Ovary (tissue), 9 donors: ENCODE measurements around the gene MYBPH. TPM values are rescaled to one million over a fixed set of nuclear protein-coding genes. Genes with fewer than 3 reads are reported as not detected.
A peak's percentile ranks its signal among the peaks of the same experiment; 100 is the strongest.

ENCODE experiments used
- DNase-seq, 5 donors: peaks; one replicate each; pipeline ENCODE4 v3.0.0-alpha.2; 2019 to 2020
- H3K27ac ChIP-seq, 2 donors: fragments of 200-600 bp; one replicate each; pipeline versions ENCODE4 v1.5.1 to v1.8.0; 2019 to 2022
- H3K27me3 ChIP-seq: fragments of 200-600 bp; one replicate; pipeline ENCODE4 v1.8.0; 2022
- H3K36me3 ChIP-seq: fragments of 200-600 bp; sonication (generic); one replicate; pipeline ENCODE4 v1.5.1; 2019
- H3K4me1 ChIP-seq: one replicate; pipeline ENCODE4 v1.8.1; 2013; ENCODE audit warnings: mild to moderate bottlenecking, moderate library complexity; ENCODE audit not compliant: insufficient read depth
- H3K4me3 ChIP-seq: fragments of 200-600 bp; sonication (generic); one replicate; pipeline ENCODE4 v1.5.1; 2017
- H3K9me3 ChIP-seq, 2 donors: fragments of 200-600 bp in 1 of 2; sonication (generic) in 1 of 2; one replicate each; pipeline versions ENCODE4 v1.5.1 to v1.8.1; 2013 to 2019; ENCODE audit warnings: mild to moderate bottlenecking in 1 of 2, moderate library complexity in 1 of 2
- EP300 ChIP-seq: sonication (generic); formaldehyde crosslinking; IDR thresholded peaks from one replicate; pipeline ENCODE4 v1.6.1; 2017; ENCODE audit warnings: antibody characterized with exemption
- POLR2A ChIP-seq: fragments of 450-650 bp; IDR thresholded peaks from one replicate; pipeline ENCODE4 v1.6.1; 2017; ENCODE audit warnings: antibody characterized with exemption, mild to moderate bottlenecking, moderate library complexity
- WGBS, 3 donors: extraction: QIAGEN DNeasy Blood & Tissue Kit in 1 of 3; methylation state at CpG; one replicate each; pipeline versions ENCODE4 v1.1.5 to v1.1.7; 2013 to 2017; 5-methylcytosine and 5-hydroxymethylcytosine counted together
- intact Hi-C, 4 donors: fragments of 100-400 bp; cut with DNase I; formaldehyde crosslinking; loops; one replicate each; pipeline versions ENCODE4 v1.11.0 to v1.15.1; 2022 to 2023
- polyA plus RNA-seq, 2 donors: library from polyadenylated mRNA; stranded (reverse); fragments of 200-250 nt in 1 of 2; fragments of 350-450 nt in 1 of 2; fragmentation: Illumina TruSeq in 1 of 2; extraction: RNeasy Lipid Tissue Mini Kit (QIAGEN cat#74804) in 1 of 2; gene quantifications; one replicate each; pipeline ENCODE4 v1.2.3, GENCODE V29; 2013 to 2014
- total RNA-seq, 7 donors: library from RNA; depleted of rRNA in 2 of 7; stranded (reverse); fragments of >200 nt in 2 of 7; fragmentation: NEBNext Ultra II Directional in 3 of 7; extraction: Animal tissue kit (Norgen Biotek cat#: 25700) in 3 of 7; gene quantifications; one replicate each; pipeline versions ENCODE4 v1.1.0 to v1.2.4, GENCODE V29; 2016 to 2023
- TF ChIP-seq, protein P1 (sequence below), 3 donors: fragments of 450-650 bp in 2 of 3; fragments of 200-600 bp in 1 of 3; IDR thresholded peaks; one replicate each; pipeline versions ENCODE4 v1.5.1 to v1.8.0; 2016 to 2022; ENCODE audit warnings: antibody characterized with exemption in 3 of 3, mild to moderate bottlenecking in 1 of 3
- donor health status: DM: no; HTN: no; CAD: no; lungs with moderate emphysema.
- donor health status: DM: no; HTN: no; CAD: no.
- donor health status: Bipolar disorder and iron deficiency.
- donor health status: DM: yes; HTN: yes; CAD: no.
- donor health status: DM: no; HTN: no; CAD: no.
- donor health status: DM: yes; HTN: yes; CAD: no.

The MYBPH gene
- total and polyA plus RNA-seq, 9 donors = 0.04 to 0.27 (median 0.17) TPM; not detected in 5

DNA sequence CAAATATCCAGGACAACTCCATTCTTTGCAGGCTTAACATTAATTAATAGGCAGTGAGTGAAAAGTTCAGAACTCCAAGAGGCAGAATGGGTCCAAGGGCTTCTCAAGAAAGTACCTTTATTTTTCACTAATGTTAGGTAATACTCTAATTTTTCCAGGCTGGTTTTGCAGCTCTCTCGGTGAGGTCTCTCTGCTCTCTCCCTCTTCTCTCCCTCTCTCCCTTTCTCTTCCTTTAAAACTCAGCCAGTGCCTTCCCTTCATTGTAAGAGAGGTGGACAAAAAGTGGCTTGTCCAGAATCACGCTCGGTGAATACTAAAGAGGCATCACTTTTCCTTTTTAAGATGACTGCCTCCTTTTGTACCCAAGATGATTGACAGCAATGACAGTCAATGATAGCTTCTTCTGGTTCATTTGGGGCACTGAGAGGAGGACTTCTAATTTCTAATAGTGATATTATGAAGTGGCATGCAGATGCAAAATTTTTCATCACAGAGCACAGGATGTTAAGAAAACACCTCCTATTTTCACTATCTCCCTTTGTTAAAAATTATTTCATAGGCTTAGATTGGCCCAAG is 12.2 kb upstream of the MYBPH start:
- WGBS, 3 donors = 82 to 92% (median 91%) methylated on average over 3 of the region's 3 CpGs
- TF ChIP-seq POLR2A (no peak), EP300 (no peak)
- TF ChIP-seq, protein P1, sequence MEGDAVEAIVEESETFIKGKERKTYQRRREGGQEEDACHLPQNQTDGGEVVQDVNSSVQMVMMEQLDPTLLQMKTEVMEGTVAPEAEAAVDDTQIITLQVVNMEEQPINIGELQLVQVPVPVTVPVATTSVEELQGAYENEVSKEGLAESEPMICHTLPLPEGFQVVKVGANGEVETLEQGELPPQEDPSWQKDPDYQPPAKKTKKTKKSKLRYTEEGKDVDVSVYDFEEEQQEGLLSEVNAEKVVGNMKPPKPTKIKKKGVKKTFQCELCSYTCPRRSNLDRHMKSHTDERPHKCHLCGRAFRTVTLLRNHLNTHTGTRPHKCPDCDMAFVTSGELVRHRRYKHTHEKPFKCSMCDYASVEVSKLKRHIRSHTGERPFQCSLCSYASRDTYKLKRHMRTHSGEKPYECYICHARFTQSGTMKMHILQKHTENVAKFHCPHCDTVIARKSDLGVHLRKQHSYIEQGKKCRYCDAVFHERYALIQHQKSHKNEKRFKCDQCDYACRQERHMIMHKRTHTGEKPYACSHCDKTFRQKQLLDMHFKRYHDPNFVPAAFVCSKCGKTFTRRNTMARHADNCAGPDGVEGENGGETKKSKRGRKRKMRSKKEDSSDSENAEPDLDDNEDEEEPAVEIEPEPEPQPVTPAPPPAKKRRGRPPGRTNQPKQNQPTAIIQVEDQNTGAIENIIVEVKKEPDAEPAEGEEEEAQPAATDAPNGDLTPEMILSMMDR (IDR thresholded peaks at IDR 0.05) = no peak
- Histone ChIP-seq H3K27me3 (no peaks in the 10 kb centered on the region), H3K4me3 (no peak overlapping the region), H3K27ac (no peak overlapping the region), H3K36me3 (no peaks in the 10 kb centered on the region), H3K9me3 (no peaks in the 10 kb centered on the region), H3K4me1 (peaks cover 3% of the 10 kb centered on the region)
- no peak for DNase-seq
- intact Hi-C loops = no loop called here

DNA sequence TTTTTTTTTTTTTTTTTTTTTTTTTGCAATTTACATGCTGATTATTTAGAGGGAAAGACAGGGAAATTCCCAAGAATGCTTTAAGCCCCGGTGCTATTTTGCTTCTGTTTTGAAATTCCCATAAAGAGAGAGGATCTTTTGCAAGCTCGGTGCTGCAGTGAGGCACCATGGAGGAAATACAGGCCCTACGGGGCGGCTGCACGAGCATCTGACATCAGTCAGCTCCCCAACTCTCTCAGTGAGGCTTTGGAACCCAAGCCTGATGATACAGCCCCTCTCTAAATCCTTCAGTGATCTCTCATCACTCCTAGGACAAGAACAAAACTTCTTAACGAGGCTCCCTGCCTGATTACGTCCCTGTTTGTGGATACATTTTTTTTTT is 11.7 kb upstream of the MYBPH start:
- Histone ChIP-seq H3K9me3 (no peaks in the 10 kb centered on the region), H3K4me3 (no peak overlapping the region), H3K27ac (no peak overlapping the region), H3K27me3 (no peaks in the 10 kb centered on the region), H3K36me3 (no peaks in the 10 kb centered on the region), H3K4me1 (peaks cover 3% of the 10 kb centered on the region)
- DNase-seq = no peak
- intact Hi-C loops = no loop called here
- 11 to 27% (median 22%) methylated on average over 7 of the region's 7 CpGs for WGBS, 3 donors
- TF ChIP-seq, protein P1 (IDR thresholded peaks at IDR 0.05) = no peak
- TF ChIP-seq EP300 (no peak), POLR2A (no peak)

DNA sequence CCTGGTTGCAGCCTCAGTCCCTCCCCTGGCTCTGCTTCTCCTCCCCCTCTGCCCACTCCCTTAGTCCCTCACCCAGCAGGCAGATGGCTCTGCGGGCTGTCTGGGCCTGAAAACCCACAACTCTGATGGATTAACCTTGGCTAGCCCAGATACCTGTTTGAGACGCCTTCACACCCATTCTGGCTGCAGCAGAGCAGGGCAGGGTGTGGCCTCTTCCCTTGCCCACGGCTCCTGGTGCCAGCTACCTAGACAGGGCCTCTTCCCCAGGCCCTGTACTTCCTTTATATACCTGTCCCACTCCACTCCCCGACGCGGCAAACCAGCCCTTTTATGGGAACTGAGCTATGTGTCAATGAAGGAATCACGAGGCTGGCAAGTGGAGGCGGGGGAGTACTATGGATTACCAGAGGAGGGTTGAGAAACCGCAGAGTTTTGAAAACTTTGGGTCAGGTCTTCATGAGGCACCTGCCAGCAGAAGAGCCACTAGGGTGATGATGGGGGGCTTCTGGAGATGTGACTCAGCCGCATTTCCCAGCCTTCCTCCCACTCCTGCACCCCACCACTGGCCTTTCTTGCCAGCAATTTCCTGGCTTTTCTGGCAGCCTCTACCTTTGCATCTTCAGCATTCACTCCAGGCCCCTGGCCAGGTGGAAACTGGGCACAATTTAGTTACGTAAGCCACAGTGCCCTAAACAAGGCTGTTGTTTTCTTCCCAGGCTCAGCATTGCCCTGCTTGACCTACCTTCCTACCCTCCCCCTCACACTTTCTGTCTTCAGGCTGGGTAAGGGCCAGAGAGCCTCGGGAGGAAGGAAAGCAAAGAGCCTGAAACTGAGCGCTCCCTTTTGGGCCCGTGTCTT is 11.0 kb upstream of the MYBPH start, which contains the start of gene CHI3L1:
CHI3L1 (minus strand) TSS at position 259 of the 858 bp plus-strand sequence; CDS start at position 178, 81 bp downstream.
- Histone ChIP-seq H3K27me3 (no peaks in the 10 kb centered on the region), H3K4me3 (no peak within 1 kb of the TSS), H3K36me3 (no peaks in the 10 kb centered on the region), H3K9me3 (no peaks in the 10 kb centered on the region), H3K27ac (no peak within 1 kb of the TSS), H3K4me1 (peaks cover 3% of the 10 kb centered on the region)
- DNase-seq = peak in 4 of 5 donors; percentile 24 to 49 (median 42)
- WGBS, 3 donors = 35 to 40% (median 37%) methylated on average over 13 to 14 of the region's 14 CpGs
- intact Hi-C loops = no loop called here
- TF ChIP-seq POLR2A = no peak
- TF ChIP-seq, protein P1 (IDR thresholded peaks at IDR 0.05) = no peak
- no peak for TF ChIP-seq EP300

DNA sequence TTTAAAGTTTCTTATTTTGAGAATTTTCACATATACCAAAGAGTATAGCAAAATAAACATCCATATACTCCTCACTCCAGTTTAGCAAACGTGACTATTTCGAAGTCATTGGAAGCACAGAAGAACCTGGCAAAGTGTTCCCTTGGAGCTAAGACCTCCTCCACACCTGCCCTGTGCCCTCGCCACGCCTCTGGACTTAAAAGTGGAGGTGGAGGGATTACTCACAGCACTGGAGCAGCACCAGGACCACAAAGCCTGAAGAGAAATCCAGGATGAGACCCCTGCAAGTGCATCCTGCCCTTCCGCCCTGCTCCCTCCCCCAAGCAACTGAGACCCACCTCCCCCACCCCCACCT is 10.4 kb upstream of the MYBPH start:
- no peak for DNase-seq
- TF ChIP-seq POLR2A = no peak
- TF ChIP-seq, protein P1 (IDR thresholded peaks at IDR 0.05) = no peak
- no peak for TF ChIP-seq EP300
- no peaks in the 10 kb centered on the region for H3K9me3 ChIP-seq
- intact Hi-C loops = no loop called here
- no peaks in the 10 kb centered on the region for H3K36me3 ChIP-seq
- H3K27me3 ChIP-seq = no peaks in the 10 kb centered on the region
- no peak overlapping the region for H3K27ac ChIP-seq
- H3K4me1 ChIP-seq = peaks cover 3% of the 10 kb centered on the region
- H3K4me3 ChIP-seq = no peak overlapping the region
- 91 to 93% (median 92%) methylated on average over 5 of the region's 5 CpGs for WGBS, 3 donors
